ENCODE data around the gene PGAM1. TPM values are rescaled to one million over a fixed set of nuclear protein-coding genes. Genes with fewer than 3 reads are reported as not detected.

The PGAM1 gene
- polyA plus RNA-seq (2012; ENCODE audit: insufficient read depth, insufficient read length) = 551 TPM

- H3K4me3 ChIP-seq (ENCODE audit: low read length) = peak within 1 kb of the TSS; percentile 97
- peak; percentile 96 for DNase-seq (ENCODE audit: low read depth, low spot score)
These were observed at the start of gene PGAM1 for GRCh38 chr10:97425964-97426775. TSS of gene PGAM1 (plus strand) at chr10:97426191. CDS start at chr10:97426308, 117 bp downstream.

GRCh38 chr10:97376413-97376812, 49.6 kb upstream of the PGAM1 start:
- H3K4me3 ChIP-seq (ENCODE audit: low read length) = no peak overlapping the region
- no peak for DNase-seq (ENCODE audit: low read depth, low spot score)

- no peak for DNase-seq (ENCODE audit: low read depth, low spot score)
- H3K4me3 ChIP-seq (ENCODE audit: low read length) = no peak overlapping the region
These were observed 46.8 kb upstream of the PGAM1 start for GRCh38 chr10:97378933-97379921.

- DNase-seq (ENCODE audit: low read depth, low spot score) = no peak
- H3K4me3 ChIP-seq (ENCODE audit: low read length) = no peak overlapping the region
These were observed 45.5 kb upstream of the PGAM1 start for GRCh38 chr10:97380516-97380915.

GRCh38 chr10:97381626-97382025, 44.4 kb upstream of the PGAM1 start:
- no peak overlapping the region for H3K4me3 ChIP-seq (ENCODE audit: low read length)
- DNase-seq (ENCODE audit: low read depth, low spot score) = no peak

GRCh38 chr10:97383159-97383558, 42.8 kb upstream of the PGAM1 start:
- no peak overlapping the region for H3K4me3 ChIP-seq (ENCODE audit: low read length)
- DNase-seq (ENCODE audit: low read depth, low spot score) = no peak

GRCh38 chr10:97384156-97384555, 41.8 kb upstream of the PGAM1 start:
- no peak overlapping the region for H3K4me3 ChIP-seq (ENCODE audit: low read length)
- no peak for DNase-seq (ENCODE audit: low read depth, low spot score)

- DNase-seq (ENCODE audit: low read depth, low spot score) = no peak
- no peak overlapping the region for H3K4me3 ChIP-seq (ENCODE audit: low read length)
These were observed 41.4 kb upstream of the PGAM1 start for GRCh38 chr10:97384641-97385040.

GRCh38 chr10:97385565-97385964, 40.4 kb upstream of the PGAM1 start:
- no peak for DNase-seq (ENCODE audit: low read depth, low spot score)

GRCh38 chr10:97388152-97388551, 37.8 kb upstream of the PGAM1 start:
- no peak overlapping the region for H3K4me3 ChIP-seq (ENCODE audit: low read length)

More at GRCh38 chr10:97385565-97385964, 40.4 kb upstream of the PGAM1 start:
- H3K4me3 ChIP-seq (ENCODE audit: low read length) = no peak overlapping the region

GRCh38 chr10:97390091-97390490, 35.9 kb upstream of the PGAM1 start:
- DNase-seq (ENCODE audit: low read depth, low spot score) = no peak
- no peak overlapping the region for H3K4me3 ChIP-seq (ENCODE audit: low read length)

More at GRCh38 chr10:97388152-97388551, 37.8 kb upstream of the PGAM1 start:
- no peak for DNase-seq (ENCODE audit: low read depth, low spot score)

- H3K4me3 ChIP-seq (ENCODE audit: low read length) = no peak overlapping the region
- no peak for DNase-seq (ENCODE audit: low read depth, low spot score)
These were observed 32.9 kb upstream of the PGAM1 start for GRCh38 chr10:97393034-97393573.

- DNase-seq (ENCODE audit: low read depth, low spot score) = no peak
- no peak overlapping the region for H3K4me3 ChIP-seq (ENCODE audit: low read length)
These were observed 29.9 kb upstream of the PGAM1 start for GRCh38 chr10:97396056-97396455.

GRCh38 chr10:97399843-97400545, 26.0 kb upstream of the PGAM1 start:
- no peak for DNase-seq (ENCODE audit: low read depth, low spot score)
- H3K4me3 ChIP-seq (ENCODE audit: low read length) = peak overlapping the region; percentile 88

GRCh38 chr10:97400665-97401454, 25.1 kb upstream of the PGAM1 start, which contains the start of gene RRP12:
TSS of gene RRP12 (minus strand) at chr10:97401340. CDS start at chr10:97401231, 109 bp downstream.
- peak within 1 kb of the TSS; percentile 88 for H3K4me3 ChIP-seq (ENCODE audit: low read length)
- peak; percentile 96 for DNase-seq (ENCODE audit: low read depth, low spot score)

- DNase-seq (ENCODE audit: low read depth, low spot score) = no peak
- H3K4me3 ChIP-seq (ENCODE audit: low read length) = peak overlapping the region; percentile 88
These were observed 24.5 kb upstream of the PGAM1 start for GRCh38 chr10:97401455-97401919.

- no peak overlapping the region for H3K4me3 ChIP-seq (ENCODE audit: low read length)
- no peak for DNase-seq (ENCODE audit: low read depth, low spot score)
These were observed 21.9 kb upstream of the PGAM1 start for GRCh38 chr10:97404044-97404443.

- DNase-seq (ENCODE audit: low read depth, low spot score) = no peak
- H3K4me3 ChIP-seq (ENCODE audit: low read length) = no peak overlapping the region
These were observed 19.9 kb upstream of the PGAM1 start for GRCh38 chr10:97406064-97406463.

Measured in Jurkat, Clone E6-1 (cell line).